Breast epithelium (tissue), 3 donors: ENCODE measurements around the gene GPSM1.

Experiments used
- CTCF ChIP-seq, 3 donors: fragments of 450-650 bp; IDR thresholded peaks; one replicate each; pipeline ENCODE4 v1.5.1; 2016 to 2017; ENCODE audit warnings: antibody characterized with exemption in 3 of 3, mild to moderate bottlenecking in 3 of 3, moderate library complexity in 3 of 3
- POLR2A ChIP-seq: fragments of 450-650 bp; IDR thresholded peaks from one replicate; pipeline ENCODE4 v1.6.1; 2016; ENCODE audit warnings: antibody characterized with exemption, mild to moderate bottlenecking, moderate library complexity
- POLR2AphosphoS5 ChIP-seq, 3 donors: sonication (generic); formaldehyde crosslinking; IDR thresholded peaks; one replicate each; pipeline ENCODE4 v1.6.1; 2017; ENCODE audit warnings: antibody characterized with exemption in 3 of 3

GRCh38 chr9:136333486-136333885 lies 6.1 kb downstream of the GPSM1 start:
- no peak for TF ChIP-seq CTCF (IDR thresholded peaks at IDR 0.05)
- TF ChIP-seq POLR2A = no peak
- TF ChIP-seq POLR2AphosphoS5 (IDR thresholded peaks at IDR 0.05) = no peak
